Loucy (cell line): ENCODE data around the gene MVP.

ENCODE experiments used
- EZH2phosphoT487 ChIP-seq: fragments of 200-600 bp; IDR thresholded peaks from 2 replicates; pipeline ENCODE4 v1.6.1; 2018; ENCODE audit warnings: antibody characterized with exemption, mild to moderate bottlenecking, moderate library complexity, borderline replicate concordance
- TF ChIP-seq, protein P1 (sequence below): fragments of 200-600 bp; sonication (generic); conservative IDR thresholded peaks from 2 replicates; pipeline ENCODE4 v1.5.1; 2014; ENCODE audit warnings: mild to moderate bottlenecking, antibody characterized with exemption, low read length

DNA sequence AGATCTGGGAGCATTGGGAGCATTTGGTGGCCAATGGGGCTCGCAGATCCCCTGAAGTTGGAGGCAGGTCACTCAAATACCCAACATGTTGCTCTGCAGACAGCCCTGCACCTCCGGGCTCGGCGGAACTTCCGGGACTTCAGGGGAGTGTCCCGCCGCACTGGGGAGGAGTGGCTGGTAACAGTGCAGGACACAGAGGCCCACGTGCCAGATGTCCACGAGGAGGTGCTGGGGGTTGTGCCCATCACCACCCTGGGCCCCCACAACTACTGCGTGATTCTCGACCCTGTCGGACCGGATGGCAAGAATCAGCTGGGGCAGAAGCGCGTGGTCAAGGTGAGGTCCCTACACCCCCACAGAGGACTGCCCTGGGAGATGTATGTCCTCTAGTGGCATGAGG is 16.4 kb downstream of the MVP start:
- TF ChIP-seq, protein P1, sequence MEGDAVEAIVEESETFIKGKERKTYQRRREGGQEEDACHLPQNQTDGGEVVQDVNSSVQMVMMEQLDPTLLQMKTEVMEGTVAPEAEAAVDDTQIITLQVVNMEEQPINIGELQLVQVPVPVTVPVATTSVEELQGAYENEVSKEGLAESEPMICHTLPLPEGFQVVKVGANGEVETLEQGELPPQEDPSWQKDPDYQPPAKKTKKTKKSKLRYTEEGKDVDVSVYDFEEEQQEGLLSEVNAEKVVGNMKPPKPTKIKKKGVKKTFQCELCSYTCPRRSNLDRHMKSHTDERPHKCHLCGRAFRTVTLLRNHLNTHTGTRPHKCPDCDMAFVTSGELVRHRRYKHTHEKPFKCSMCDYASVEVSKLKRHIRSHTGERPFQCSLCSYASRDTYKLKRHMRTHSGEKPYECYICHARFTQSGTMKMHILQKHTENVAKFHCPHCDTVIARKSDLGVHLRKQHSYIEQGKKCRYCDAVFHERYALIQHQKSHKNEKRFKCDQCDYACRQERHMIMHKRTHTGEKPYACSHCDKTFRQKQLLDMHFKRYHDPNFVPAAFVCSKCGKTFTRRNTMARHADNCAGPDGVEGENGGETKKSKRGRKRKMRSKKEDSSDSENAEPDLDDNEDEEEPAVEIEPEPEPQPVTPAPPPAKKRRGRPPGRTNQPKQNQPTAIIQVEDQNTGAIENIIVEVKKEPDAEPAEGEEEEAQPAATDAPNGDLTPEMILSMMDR = no peak
- TF ChIP-seq EZH2phosphoT487 = no peak
